HepG2 (cell line): ENCODE measurements around the gene SLIT1. TPM values are rescaled to one million over a fixed set of nuclear protein-coding genes. Genes with fewer than 3 reads are reported as not detected.

ENCODE experiments used
- AHR ChIP-seq: IDR thresholded peaks from 2 replicates; pipeline ENCODE4 v1.6.1; 2018; ENCODE audit warnings: missing genetic modification reagents, missing compliant biosample characterization
- ATF4 ChIP-seq, 2 experiments: fragments of 450-650 bp in 1 of 2; sonication (generic) in 1 of 2; formaldehyde crosslinking; IDR thresholded peaks; 2 replicates each; pipeline versions ENCODE4 v1.5.0 to v1.8.0; 2020 to 2022; ENCODE audit warnings: mild to moderate bottlenecking in 1 of 2, missing genetic modification reagents in 1 of 2
- CEBPG ChIP-seq: IDR thresholded peaks from 2 replicates; pipeline ENCODE4 v1.6.1; 2016
- DBP ChIP-seq: sonication (generic); formaldehyde crosslinking; IDR thresholded peaks from 2 replicates; pipeline ENCODE4 v1.4.0; 2020; ENCODE audit warnings: missing genetic modification reagents; ENCODE audit errors: not compliant biosample characterization
- FOXP4 ChIP-seq: sonication (generic); formaldehyde crosslinking; IDR thresholded peaks from 2 replicates; pipeline ENCODE4 v1.4.0; 2020; ENCODE audit warnings: missing genetic modification reagents
- JUND ChIP-seq: sonication (generic); formaldehyde crosslinking; IDR thresholded peaks from 2 replicates; pipeline ENCODE4 v1.8.0; 2022; ENCODE audit warnings: mild to moderate bottlenecking, missing genetic modification reagents
- MEIS2 ChIP-seq: sonication (generic); formaldehyde crosslinking; IDR thresholded peaks from 2 replicates; pipeline ENCODE4 v1.9.0; 2021; ENCODE audit warnings: mild to moderate bottlenecking, missing genetic modification reagents
- MIER3 ChIP-seq: IDR thresholded peaks from 2 replicates; pipeline ENCODE4 v1.6.1; 2016; ENCODE audit warnings: missing compliant biosample characterization, borderline replicate concordance
- MLLT10 ChIP-seq: sonication (generic); formaldehyde crosslinking; IDR thresholded peaks from 2 replicates; pipeline ENCODE4 v1.4.0; 2020; ENCODE audit warnings: missing genetic modification reagents
- MTA1 ChIP-seq: sonication (generic); formaldehyde crosslinking; IDR thresholded peaks from 2 replicates; pipeline ENCODE4 v1.4.0; 2020; ENCODE audit warnings: missing genetic modification reagents, mild to moderate bottlenecking, borderline replicate concordance
- NFYC ChIP-seq: IDR thresholded peaks from 2 replicates; pipeline ENCODE4 v1.6.1; 2016; ENCODE audit warnings: missing genetic modification reagents, missing compliant biosample characterization
- NR1H2 ChIP-seq: sonication (generic); formaldehyde crosslinking; IDR thresholded peaks from 2 replicates; pipeline ENCODE4 v1.8.1; 2022; ENCODE audit warnings: low read depth, missing genetic modification reagents, borderline replicate concordance
- RELA ChIP-seq: sonication (generic); formaldehyde crosslinking; IDR thresholded peaks from 2 replicates; pipeline ENCODE4 v1.4.0; 2020; ENCODE audit warnings: missing genetic modification reagents
- SALL1 ChIP-seq: sonication (generic); formaldehyde crosslinking; IDR thresholded peaks from 2 replicates; pipeline ENCODE4 v1.8.0; 2022; ENCODE audit warnings: mild to moderate bottlenecking, missing genetic modification reagents
- SIN3A ChIP-seq: IDR thresholded peaks from 2 replicates; pipeline ENCODE4 v1.6.1; 2011; ENCODE audit warnings: low read depth, mild to moderate bottlenecking, control low read depth, low read length, borderline replicate concordance
- SMAD3 ChIP-seq: sonication (generic); formaldehyde crosslinking; IDR thresholded peaks from 2 replicates; pipeline ENCODE4 v1.4.0; 2020; ENCODE audit warnings: missing genetic modification reagents
- SRSF1 ChIP-seq: fragments of 200-400 bp; formaldehyde crosslinking; optimal IDR thresholded peaks from 2 replicates; pipeline ENCODE3; 2017; ENCODE audit warnings: mild to moderate bottlenecking, low read depth, low read length, moderate library complexity
- ZFY ChIP-seq: sonication (generic); formaldehyde crosslinking; IDR thresholded peaks from 2 replicates; pipeline ENCODE4 v1.4.0; 2020; ENCODE audit warnings: missing genetic modification reagents
- ZNF589 ChIP-seq: sonication (generic); formaldehyde crosslinking; conservative IDR thresholded peaks from 2 replicates; pipeline ENCODE4 v1.8.0; 2022; ENCODE audit warnings: mild to moderate bottlenecking, moderate library complexity, missing genetic modification reagents
- polyA plus RNA-seq, 8 experiments: library from polyadenylated mRNA; depleted of rRNA in 3 of 8; stranded (reverse) in 7 of 8; unstranded in 1 of 8; fragments of >200 nt; fragmentation: Illumina TruSeq in 4 of 8; extraction: Trizol in 4 of 8; gene quantifications; 2 replicates each; pipeline versions ENCODE4 v1.2.1 to v1.2.3, GENCODE V29; 2011 to 2016; ENCODE audit warnings: low read depth in 4 of 8, missing spikeins in 1 of 8, mixed read lengths in 1 of 8; ENCODE audit not compliant: insufficient read depth in 1 of 8
- total RNA-seq, 5 experiments: library from RNA; depleted of rRNA; stranded (reverse); fragments of >200 nt; fragmentation: Illumina TruSeq; extraction: Trizol; gene quantifications; 2 replicates each; pipeline ENCODE4 v1.2.3, GENCODE V29; 2016; ENCODE audit warnings: low read depth in 1 of 5
- TF ChIP-seq, protein P1 (sequence below): IDR thresholded peaks from 2 replicates; pipeline ENCODE4 v1.6.1; 2016; ENCODE audit warnings: control low read depth
- TF ChIP-seq, protein P2 (sequence below): sonication (generic); formaldehyde crosslinking; IDR thresholded peaks from 2 replicates; pipeline ENCODE4 v1.4.0; 2020; ENCODE audit warnings: missing genetic modification reagents, mild to moderate bottlenecking, borderline replicate concordance
- TF ChIP-seq, protein P3 (sequence below): sonication (generic); formaldehyde crosslinking; IDR thresholded peaks from 2 replicates; pipeline ENCODE4 v1.5.1; 2020; ENCODE audit warnings: mild to moderate bottlenecking, missing genetic modification reagents, moderate library complexity

Gene SLIT1
- total and polyA plus RNA-seq, 2 of the 13 experiments (the other 11 are each of a cell fraction or from before 2014, with no cell fraction given), result 0.09 to 0.33 TPM

DNA sequence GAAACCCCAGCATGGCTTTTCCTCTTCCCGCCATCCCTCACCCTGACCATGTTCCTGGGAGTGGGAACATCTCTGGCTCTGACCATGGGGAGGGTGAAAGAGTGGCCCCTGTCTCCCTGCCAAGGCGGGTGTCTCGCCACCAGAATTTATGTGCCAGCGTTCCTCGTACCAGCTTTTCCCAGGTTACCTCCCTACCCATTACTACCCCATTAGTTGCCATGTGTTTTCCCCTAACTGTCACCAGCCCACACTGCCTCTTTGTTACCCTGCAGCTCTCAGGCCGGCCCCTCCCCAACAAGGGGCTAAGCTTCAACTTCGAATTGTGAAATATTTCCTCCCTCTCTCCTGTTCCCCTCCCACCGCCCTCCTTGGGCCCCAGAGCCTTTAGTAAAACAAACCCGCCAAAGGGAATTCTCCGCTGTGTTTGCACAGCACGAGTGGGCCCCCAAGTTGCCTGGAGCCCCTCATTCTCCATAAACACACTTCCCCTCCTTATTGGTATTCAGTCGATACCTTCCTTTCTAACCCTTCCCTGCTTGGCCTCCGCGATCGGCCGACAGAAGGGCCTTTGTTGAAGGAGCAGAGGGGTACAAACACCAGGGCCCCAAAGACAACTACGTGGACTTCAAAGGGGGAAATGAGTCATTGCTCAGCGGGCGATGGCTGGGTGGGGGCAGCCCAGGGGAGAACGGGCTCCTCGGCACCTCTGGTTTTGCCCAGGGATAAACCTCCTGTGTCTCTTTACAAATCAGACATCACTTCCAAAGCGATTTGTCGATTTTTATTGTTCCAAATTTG, 45.5 kb downstream of the SLIT1 start (continued):
- TF ChIP-seq JUND (CRISPR knock-in tag) (peak; percentile 98), SRSF1 (peak; percentile 65), MLLT10 (CRISPR knock-in tag) (no peak), MEIS2 (CRISPR knock-in tag) (0 out of 2 replicates have a peak, but pooled peaks have one; percentile 64), MTA1 (CRISPR knock-in tag) (peak; percentile 90), ZNF589 (peak; percentile 90), AHR (CRISPR knock-in tag) (no peak; the same call in 1 of the 2 replicates), ZFY (CRISPR knock-in tag) (peak; percentile 27; the same call in 1 of the 2 replicates), MIER3 (CRISPR knock-in tag) (peak; percentile 61; the same call in 1 of the 2 replicates), SALL1 (CRISPR knock-in tag) (peak; percentile 91), DBP (no peak), SMAD3 (CRISPR knock-in tag) (peak; percentile 86), CEBPG (CRISPR knock-in tag) (peak; percentile 87), SIN3A (peak; percentile 51; the same call in 1 of the 2 replicates), FOXP4 (CRISPR knock-in tag) (peak; percentile 96), RELA (CRISPR knock-in tag) (no peak), ATF4 (CRISPR knock-in tag; IDR thresholded peaks at IDR 0.05) (peak in 1 of 2 experiments; percentile 69; a peak in 2 of 4 replicates), NFYC (CRISPR knock-in tag) (0 out of 2 replicates have a peak, but pooled peaks have one; percentile 7), NR1H2 (CRISPR knock-in tag) (no peak)
- TF ChIP-seq, protein P1, sequence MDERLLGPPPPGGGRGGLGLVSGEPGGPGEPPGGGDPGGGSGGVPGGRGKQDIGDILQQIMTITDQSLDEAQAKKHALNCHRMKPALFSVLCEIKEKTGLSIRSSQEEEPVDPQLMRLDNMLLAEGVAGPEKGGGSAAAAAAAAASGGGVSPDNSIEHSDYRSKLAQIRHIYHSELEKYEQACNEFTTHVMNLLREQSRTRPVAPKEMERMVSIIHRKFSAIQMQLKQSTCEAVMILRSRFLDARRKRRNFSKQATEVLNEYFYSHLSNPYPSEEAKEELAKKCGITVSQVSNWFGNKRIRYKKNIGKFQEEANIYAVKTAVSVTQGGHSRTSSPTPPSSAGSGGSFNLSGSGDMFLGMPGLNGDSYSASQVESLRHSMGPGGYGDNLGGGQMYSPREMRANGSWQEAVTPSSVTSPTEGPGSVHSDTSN (CRISPR knock-in tag), result no peak
- TF ChIP-seq, protein P2, sequence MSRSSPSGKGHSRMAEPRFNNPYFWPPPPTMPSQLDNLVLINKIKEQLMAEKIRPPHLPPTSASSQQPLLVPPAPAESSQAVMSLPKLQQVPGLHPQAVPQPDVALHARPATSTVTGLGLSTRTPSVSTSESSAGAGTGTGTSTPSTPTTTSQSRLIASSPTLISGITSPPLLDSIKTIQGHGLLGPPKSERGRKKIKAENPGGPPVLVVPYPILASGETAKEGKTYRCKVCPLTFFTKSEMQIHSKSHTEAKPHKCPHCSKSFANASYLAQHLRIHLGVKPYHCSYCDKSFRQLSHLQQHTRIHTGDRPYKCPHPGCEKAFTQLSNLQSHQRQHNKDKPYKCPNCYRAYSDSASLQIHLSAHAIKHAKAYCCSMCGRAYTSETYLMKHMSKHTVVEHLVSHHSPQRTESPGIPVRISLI (CRISPR knock-in tag), result peak; percentile 21; the same call in 1 of the 2 replicates
- TF ChIP-seq, protein P3, sequence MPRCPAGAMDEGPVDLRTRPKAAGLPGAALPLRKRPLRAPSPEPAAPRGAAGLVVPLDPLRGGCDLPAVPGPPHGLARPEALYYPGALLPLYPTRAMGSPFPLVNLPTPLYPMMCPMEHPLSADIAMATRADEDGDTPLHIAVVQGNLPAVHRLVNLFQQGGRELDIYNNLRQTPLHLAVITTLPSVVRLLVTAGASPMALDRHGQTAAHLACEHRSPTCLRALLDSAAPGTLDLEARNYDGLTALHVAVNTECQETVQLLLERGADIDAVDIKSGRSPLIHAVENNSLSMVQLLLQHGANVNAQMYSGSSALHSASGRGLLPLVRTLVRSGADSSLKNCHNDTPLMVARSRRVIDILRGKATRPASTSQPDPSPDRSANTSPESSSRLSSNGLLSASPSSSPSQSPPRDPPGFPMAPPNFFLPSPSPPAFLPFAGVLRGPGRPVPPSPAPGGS (CRISPR knock-in tag), result no peak
